ENCODE measurements around the gene LIME1. TPM values are rescaled to one million over a fixed set of nuclear protein-coding genes. Genes with fewer than 3 reads are reported as not detected.
"Not testable (repeated sequence)": the region's sequence is repeated elsewhere in the genome, so short reads cannot be mapped to it uniquely, and the experiment has no call there.

LIME1 gene
- total RNA-seq, 1 donor from 2014 or later = 8.7 TPM

DNA sequence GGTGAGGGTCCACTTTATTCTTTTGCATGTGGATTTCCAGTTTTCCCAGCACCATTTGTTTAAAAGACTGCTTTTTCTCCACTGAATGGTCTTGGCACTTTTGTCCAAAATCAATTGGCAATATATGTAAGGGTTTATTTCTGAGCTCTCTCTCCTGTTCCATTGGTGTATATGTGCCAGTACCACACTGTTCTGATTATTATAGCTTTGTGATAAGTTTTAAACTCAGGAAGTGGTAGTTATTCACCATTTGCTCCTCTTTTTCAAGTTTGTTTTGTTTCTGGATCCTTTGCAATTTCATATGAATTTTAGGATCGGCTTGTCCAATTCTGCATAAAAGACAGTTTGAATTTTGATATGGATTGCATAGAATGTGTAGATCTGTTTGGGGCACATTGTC lies 24.3 kb upstream of the LIME1 start:
- no peak overlapping the region for H3K4me3 ChIP-seq
- H3K9me3 ChIP-seq = peaks cover 10% of the 10 kb centered on the region
- H3K27ac ChIP-seq = no peak overlapping the region
- H3K4me1 ChIP-seq = peaks cover 18% of the 10 kb centered on the region
- no peak for DNase-seq
- peaks cover 65% of the 10 kb centered on the region for H3K36me3 ChIP-seq
- intact Hi-C loops (cut with DNase I) = no loop called here
- no peaks in the 10 kb centered on the region for H3K27me3 ChIP-seq (ENCODE audit: low read depth)
- ATAC-seq = no peak
- TF ChIP-seq, protein P1, sequence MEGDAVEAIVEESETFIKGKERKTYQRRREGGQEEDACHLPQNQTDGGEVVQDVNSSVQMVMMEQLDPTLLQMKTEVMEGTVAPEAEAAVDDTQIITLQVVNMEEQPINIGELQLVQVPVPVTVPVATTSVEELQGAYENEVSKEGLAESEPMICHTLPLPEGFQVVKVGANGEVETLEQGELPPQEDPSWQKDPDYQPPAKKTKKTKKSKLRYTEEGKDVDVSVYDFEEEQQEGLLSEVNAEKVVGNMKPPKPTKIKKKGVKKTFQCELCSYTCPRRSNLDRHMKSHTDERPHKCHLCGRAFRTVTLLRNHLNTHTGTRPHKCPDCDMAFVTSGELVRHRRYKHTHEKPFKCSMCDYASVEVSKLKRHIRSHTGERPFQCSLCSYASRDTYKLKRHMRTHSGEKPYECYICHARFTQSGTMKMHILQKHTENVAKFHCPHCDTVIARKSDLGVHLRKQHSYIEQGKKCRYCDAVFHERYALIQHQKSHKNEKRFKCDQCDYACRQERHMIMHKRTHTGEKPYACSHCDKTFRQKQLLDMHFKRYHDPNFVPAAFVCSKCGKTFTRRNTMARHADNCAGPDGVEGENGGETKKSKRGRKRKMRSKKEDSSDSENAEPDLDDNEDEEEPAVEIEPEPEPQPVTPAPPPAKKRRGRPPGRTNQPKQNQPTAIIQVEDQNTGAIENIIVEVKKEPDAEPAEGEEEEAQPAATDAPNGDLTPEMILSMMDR (IDR thresholded peaks at IDR 0.05) = no peak

DNA sequence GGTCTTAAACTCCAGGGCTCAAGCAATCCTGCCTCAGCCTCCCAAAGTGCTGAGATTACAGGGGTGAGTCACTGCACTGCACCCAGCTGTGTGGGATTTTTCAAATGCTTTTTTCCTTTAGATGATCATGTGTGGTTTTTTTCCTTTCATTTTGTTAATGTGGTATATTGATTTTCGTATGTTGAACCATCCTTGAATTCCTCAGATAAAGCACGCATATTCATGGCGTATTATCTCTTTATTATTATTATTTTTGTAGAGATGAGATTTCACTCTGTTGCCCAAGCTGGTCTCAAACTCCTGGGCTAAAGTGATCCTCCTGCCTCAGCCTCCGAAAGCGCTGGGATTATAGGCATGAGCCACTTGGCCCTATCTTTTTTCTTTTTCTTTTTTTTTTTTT lies 21.6 kb upstream of the LIME1 start:
- Histone ChIP-seq H3K27me3 (ENCODE audit: low read depth) (no peaks in the 10 kb centered on the region), H3K4me1 (peaks cover 2% of the 10 kb centered on the region), H3K9me3 (peaks cover 20% of the 10 kb centered on the region), H3K36me3 (peaks cover 69% of the 10 kb centered on the region), H3K4me3 (no peak overlapping the region), H3K27ac (no peak overlapping the region)
- no peak for DNase-seq
- TF ChIP-seq, protein P1 (IDR thresholded peaks at IDR 0.05) = no peak
- ATAC-seq = no peak
- intact Hi-C loops (cut with DNase I) = no loop called here

DNA sequence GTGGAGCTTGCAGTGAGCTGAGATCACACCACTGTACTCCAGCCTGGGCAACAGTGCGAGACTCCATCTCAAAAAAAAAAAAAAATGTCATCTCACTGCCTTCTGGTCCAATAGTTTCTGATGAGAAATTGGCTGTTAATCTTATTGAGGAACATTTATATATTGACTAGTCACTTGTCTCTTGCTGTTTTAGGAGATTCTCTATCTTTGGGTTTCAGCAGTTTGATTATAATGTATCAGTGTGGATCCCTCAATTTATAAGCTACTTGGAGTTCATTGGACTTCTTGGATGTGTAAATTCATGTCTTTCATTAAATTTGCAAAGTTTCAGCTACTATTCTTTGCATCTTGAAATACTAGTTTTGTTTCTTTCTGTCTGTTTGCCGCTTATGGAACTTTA lies 17.5 kb upstream of the LIME1 start:
- no peak for DNase-seq
- TF ChIP-seq, protein P1 (IDR thresholded peaks at IDR 0.05) = no peak
- H3K36me3 ChIP-seq = peaks cover 60% of the 10 kb centered on the region

DNA sequence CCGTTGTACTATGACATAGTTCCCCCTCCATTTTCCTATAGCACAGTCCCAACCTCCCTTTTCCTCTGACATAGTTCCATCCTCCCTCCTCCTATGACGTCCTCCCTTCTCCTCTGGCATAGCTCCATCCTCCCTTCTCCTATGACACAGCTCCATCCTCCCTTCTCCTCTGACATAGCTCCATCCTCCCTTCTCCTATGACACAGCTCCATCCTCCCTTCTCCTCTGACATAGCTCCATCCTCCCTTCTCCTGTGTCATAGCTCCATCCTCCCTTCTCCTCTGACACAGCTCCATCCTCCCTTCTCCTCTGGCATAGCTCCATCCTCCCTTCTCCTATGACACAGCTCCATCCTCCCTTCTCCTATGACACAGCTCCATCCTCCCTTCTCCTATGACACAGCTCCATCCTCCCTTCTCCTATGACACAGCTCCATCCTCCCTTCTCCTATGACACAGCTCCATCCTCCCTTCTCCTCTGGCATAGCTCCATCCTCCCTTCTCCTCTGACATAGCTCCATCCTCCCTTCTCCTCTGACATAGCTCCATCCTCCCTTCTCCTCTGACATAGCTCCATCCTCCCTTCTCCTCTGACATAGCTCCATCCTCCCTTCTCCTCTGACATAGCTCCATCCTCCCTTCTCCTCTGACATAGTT lies 13.4 kb upstream of the LIME1 start:
- Histone ChIP-seq H3K9me3 (peaks cover 24% of the 10 kb centered on the region), H3K36me3 (peaks cover 27% of the 10 kb centered on the region)
- intact Hi-C loops (cut with DNase I); H3K27ac ChIP-seq; H3K27me3 ChIP-seq (ENCODE audit: low read depth); H3K4me1 ChIP-seq; DNase-seq; ATAC-seq; H3K4me3 ChIP-seq: not testable (repeated sequence)

More for the DNA sequence above, 17.5 kb upstream of the LIME1 start:
- no peak for ATAC-seq
- H3K4me3 ChIP-seq = no peak overlapping the region
- no peak overlapping the region for H3K27ac ChIP-seq
- intact Hi-C loops (cut with DNase I) = no loop called here
- H3K27me3 ChIP-seq (ENCODE audit: low read depth) = no peaks in the 10 kb centered on the region
- peaks cover 20% of the 10 kb centered on the region for H3K9me3 ChIP-seq
- H3K4me1 ChIP-seq = no peaks in the 10 kb centered on the region

DNA sequence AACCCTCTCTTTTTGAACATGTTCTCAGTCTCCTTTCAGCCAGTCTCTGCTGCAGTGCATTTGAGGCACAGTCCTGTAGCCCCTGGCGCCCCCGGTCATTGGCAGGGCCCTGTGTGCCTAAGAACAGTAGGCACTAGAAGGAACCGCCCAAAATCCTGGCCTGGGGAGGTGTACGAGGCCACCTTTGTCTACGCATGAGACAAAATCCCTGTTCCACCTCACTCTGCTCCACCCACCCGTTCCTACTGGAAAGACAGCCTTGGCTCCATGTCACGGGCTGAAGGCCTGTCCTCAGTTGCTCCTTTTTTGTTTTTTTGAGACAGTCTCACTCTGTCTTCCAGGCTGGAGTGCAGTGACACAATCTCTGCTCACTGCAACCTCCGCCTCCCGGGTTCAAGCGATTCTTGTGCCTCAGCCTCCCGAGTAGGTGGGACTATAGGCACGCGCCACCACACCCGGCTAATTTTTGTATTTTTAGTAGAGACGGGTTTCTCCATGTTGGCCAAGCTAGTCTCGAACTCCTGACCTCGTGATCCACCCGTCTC lies 6.2 kb upstream of the LIME1 start:
- intact Hi-C loops (cut with DNase I); H3K4me3 ChIP-seq: not testable (repeated sequence)
- H3K36me3 ChIP-seq = peaks cover 32% of the 10 kb centered on the region

DNA sequence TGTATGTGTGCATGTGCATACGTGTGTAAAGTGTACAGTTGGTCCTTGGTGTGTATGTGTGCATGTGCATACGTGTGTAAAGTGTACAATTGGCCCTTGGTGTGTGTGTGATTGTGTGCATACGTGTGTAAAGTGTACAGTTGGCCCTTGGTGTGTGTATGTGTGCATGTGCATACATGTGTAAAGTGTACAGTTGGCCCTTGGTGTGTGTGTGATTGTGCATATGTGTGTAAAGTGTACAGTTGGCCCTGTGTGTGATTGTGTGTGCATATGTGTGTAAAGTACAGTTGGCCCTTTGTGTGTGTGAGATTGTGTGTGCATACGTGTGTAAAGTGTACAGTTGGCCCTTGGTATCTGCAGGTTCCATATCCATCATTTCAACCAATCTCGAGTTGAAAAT lies 5.1 kb upstream of the LIME1 start:
- no peaks in the 10 kb centered on the region for H3K27me3 ChIP-seq (ENCODE audit: low read depth)
- no peaks in the 10 kb centered on the region for H3K9me3 ChIP-seq
- peaks cover 19% of the 10 kb centered on the region for H3K4me1 ChIP-seq
- ATAC-seq = no peak
- H3K27ac ChIP-seq = no peak overlapping the region
- H3K4me3 ChIP-seq = no peak overlapping the region
- peaks cover 41% of the 10 kb centered on the region for H3K36me3 ChIP-seq
- no peak for DNase-seq
- TF ChIP-seq, protein P1 (IDR thresholded peaks at IDR 0.05) = no peak
- intact Hi-C loops (cut with DNase I) = no loop called here

More for the DNA sequence above, 6.2 kb upstream of the LIME1 start:
- DNase-seq; ATAC-seq; H3K9me3 ChIP-seq; H3K27me3 ChIP-seq (ENCODE audit: low read depth); H3K27ac ChIP-seq: not testable (repeated sequence)
- H3K4me1 ChIP-seq = peaks cover 12% of the 10 kb centered on the region

Data from lower lobe of right lung (tissue), 2 donors.